HG03025 (cell line): ENCODE data around the gene KAT2A.

Experiments
- ATAC-seq: cut with Tn5 transposase; IDR thresholded peaks from one replicate; pipeline ENCODE4 v1.9.1; 2021; ENCODE audit warnings: mild to moderate bottlenecking, moderate library complexity; ENCODE audit not compliant: unreplicated experiment, low FRiP score

KAT2A gene

GRCh38 chr17:42116705-42117396, 4.3 kb downstream of the KAT2A start:
- ATAC-seq = no peak

- no peak for ATAC-seq
Observed at GRCh38 chr17:42114118-42114517, 7.0 kb downstream of the KAT2A start.

DNA sequence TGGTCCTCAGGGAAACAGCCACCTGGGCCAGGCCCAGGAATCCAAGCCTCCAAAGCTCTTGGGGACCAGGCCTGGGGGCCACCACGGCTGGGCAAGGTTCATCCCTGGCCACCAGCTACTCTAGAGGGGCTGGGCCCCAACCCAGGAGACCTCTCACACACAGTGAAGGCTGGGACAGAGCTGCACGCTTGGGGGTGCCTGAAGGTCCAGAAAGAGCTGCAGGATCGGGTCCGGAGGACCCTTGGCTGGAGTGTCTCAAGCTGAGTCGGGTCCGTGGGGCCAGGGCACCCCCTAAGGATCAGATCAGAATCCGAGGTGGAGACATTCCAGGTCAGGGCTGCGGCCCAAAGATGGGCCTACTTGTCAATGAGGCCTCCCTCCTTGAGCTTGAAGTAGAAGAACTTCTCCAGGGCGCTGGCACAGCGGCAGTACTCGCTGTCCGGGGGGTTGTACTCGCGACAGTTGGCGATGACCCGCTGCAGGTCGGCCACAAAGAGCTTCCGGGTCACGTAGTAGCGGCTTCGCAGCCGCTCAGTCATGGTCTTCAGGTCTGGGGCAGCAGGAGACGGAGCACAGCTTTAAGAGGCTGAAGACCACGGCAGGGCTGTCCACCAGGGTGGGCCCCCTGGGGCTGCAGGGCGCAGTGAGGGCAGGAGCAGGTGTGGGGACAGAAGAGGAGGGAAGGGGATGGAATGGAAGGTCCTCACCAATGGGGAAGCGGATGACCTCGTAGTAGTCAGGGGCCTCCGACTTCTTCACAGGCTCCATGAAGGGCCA, 7.7 kb downstream of the KAT2A start:
- no peak for ATAC-seq

DNA sequence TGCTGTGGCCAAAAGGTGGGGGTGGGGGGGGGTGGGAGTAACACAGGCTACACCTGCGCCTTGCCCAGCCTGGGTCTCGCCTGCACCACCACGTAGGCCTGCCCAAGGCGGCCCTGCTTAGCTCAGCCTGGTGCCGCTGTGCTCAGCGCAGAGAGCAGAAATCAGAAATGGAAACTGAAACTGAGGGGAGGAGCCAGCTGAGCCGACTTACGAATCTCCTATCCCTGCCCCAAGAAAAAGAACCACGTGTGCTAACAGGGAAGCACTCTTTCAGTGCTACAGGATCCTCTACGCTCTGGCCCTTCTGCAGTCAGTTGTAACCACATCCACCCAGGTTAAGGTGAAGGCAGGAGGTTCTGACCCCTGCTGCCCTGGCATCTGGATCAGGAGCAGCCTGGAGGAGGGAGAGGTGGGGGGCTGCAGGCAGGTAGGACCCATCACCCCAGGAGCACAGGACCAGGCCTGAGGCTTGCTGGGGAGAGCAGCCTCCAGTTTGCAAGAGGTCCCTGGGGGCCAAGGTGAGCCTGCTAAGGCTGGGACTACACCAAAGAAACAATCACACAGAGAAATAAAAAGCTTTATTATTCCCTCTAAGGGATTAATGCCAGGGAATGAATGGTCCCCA, 8.5 kb downstream of the KAT2A start, which contains the start of gene DHX58:
Gene DHX58 (minus strand): TSS at position 163 of the 625 bp plus-strand sequence. CDS start 822 bp downstream, outside the sequence.
- ATAC-seq = peak; percentile 44

DNA sequence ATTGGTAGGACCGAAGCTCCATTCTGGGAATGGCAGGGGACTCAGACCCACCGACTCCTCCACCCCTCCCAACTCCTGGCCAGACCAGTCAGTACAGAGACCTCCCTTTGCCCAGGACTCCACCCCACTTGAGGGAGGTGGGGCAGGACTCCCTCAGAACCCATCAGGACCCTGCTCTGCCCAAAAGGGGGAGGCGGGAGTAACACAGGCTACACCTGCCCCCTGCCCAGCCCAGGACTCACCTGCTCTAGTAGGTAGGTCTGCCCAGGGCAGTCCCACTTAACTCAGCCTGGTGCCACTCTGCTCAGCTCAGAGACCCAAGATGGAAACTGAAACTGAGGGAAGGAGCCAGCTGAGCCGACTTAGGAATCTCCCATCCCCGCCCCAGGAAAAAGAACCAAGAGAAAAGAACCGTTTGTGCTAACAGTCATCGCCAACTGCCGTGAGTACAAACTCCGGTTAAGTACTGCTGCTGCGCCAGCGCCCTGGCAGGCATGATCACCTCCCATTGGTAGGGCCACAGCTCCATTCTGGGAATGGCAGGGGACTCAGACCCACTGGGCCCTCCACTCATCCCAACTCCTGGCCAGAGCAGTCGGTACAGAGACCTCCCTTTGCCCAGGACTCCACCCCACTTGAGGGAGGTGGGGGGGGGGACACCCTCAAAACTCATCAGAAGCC, 9.2 kb downstream of the KAT2A start:
- no peak for ATAC-seq

DNA sequence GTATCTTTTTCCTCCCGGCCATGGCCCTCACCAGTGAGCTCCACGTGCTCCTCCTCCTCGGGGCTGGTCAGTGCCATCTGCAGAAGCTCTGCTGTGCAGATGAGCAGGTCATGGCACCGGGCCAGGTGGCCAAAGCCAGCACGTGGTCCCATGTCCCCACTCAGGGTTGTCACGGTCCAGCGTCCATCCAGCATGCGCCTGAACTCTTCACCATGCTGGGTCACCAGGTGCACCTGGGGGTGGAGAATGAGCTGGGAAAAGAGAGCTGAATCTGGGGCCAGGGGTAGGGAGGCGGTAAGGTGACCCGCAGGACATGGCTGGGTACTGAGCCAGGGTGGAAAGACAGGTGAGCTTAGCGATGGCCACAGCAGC, 9.9 kb downstream of the KAT2A start:
- ATAC-seq = no peak

DNA sequence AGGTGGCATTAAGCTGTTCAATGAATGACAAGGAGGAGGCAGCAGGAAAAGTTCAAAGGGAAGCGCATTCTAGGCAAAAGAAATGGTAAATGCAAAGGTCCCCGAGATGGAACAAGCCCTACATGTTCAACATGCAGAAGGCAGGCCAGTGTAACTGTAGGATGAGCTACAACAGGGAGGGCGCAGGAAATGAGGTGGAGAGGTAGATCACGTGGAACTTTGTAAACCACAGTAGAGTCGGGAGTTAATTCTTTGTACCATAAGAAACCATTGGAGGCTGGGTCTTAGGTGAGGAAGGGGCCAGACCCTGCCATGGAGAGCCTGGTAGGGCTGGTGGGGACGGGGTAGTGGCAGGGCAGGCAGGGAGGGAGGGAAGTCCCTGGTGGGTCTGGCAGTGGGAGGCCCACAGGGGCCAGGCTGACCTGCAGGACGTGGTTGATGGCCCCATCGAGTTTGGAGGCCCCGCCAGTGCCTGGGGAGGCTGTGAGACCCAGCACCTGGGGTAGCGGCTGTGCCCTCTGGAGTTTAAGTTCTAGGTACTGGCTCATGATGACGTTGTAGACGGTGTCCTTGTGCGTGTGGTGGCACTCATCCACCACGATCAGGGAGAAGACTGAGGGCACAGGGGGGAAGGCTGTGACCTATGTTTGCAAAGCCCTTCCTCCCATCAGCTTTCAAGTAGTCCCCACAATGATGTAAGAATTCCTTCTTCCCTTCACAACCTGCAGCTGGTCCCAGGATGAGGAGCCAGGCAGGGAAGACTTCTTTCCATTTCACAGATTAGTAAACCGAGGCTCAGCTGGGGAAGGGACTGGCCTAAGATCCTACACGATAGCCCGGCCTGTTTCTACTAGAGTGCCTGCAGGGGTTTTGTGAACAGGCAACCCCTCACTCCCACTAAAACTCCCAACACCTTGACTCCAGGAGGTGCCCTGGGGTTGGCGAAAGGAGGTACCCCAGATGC, 10.6 kb downstream of the KAT2A start:
- no peak for ATAC-seq

GRCh38 chr17:42109086-42109485, 12.1 kb downstream of the KAT2A start:
- ATAC-seq = no peak

- ATAC-seq = no peak
Observed at GRCh38 chr17:42107597-42108576, 13.3 kb downstream of the KAT2A start.

DNA sequence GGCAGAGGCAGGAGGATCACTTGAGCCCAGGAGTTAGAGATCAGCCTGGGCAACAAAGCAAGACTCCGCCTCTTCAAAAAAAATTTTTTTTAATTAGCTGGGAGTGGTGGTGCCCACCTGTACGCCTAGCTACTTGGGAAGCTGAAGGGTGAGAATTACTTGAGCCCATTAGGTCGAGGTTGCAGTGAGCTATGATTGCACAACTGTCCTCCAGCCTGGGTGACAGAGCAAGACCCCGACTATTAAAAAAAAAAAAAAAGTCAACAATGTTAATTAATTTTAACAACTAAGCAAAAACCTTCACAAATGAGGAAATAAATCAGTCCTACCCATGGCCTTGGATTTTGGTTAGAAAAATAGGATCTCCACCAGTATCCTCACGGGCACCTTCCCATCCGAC, 14.0 kb downstream of the KAT2A start:
- ATAC-seq = no peak

GRCh38 chr17:42106009-42106408, 15.2 kb downstream of the KAT2A start:
- no peak for ATAC-seq

- ATAC-seq = no peak
Observed at GRCh38 chr17:42104264-42104663, 16.9 kb downstream of the KAT2A start.

GRCh38 chr17:42103221-42103954, 17.8 kb downstream of the KAT2A start:
- ATAC-seq = no peak

DNA sequence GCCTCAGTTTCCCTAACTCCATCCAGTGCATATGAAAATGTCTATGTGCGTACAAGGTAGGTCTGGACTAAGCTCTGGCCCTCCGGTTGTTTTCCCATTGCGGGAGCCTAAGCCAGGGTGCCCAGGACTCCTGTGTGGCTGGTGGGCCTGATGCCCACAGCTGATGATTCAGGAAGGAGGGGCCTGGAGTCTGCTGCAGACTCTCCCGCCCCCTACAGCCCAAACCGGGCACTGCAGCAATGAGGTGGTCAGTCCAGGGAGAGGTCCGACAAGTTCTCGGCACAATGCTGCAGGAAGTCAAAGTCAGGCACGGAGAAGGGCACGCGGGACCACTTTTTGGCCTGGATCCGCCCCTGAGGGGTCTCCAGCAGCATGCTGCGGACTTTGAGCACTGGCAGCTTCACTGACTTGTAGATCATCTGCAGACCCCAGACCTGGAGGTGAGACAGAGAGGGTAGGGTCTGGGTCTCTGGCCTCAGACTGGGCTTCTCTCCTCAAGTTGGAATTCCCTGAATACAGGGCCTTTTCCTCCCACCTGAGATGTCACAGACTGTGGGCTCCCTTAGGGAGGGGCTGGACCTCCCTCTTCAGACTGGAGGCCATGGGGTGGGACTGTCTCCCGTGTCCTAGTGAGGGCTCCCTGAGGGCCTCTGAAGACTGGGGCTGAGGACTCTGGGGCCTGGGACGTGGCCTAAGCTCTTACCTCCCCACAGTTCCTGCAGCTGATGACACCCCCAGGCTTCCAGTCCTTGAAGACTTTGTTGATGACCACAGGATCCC, 19.5 kb downstream of the KAT2A start:
- ATAC-seq = no peak

DNA sequence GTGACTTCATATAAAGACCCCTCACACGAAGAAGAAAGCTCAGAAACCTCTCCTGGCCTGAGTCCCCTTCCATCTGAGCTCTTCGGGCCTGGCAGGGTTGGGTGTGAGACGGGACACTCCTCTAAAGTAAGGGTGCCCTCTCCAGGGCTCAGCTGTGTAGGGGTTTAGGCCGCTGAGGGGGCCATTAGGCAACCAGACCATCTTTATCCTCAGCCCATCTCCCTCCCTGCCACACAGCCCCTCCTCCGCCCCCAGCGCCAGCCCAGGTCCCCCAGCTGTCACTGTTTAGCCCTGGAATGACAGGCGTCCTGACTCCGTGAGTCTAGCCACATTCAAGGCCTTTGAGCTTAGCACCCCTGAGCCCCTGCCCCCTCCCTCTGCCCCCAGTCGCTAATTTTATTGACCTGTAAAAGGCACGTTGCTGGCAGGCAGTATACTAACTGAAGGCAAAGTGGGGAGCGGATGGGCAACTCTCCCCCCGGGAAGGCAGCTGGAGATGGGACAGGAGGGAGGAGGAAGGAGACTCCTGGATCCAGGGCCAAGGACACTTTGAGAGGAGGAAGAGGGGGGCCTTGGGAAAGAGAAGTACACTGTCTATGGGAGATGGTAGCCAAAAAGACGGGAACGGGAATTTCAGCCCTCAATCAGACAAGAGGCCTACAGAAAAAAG, 22.3 kb downstream of the KAT2A start:
- no peak for ATAC-seq

DNA sequence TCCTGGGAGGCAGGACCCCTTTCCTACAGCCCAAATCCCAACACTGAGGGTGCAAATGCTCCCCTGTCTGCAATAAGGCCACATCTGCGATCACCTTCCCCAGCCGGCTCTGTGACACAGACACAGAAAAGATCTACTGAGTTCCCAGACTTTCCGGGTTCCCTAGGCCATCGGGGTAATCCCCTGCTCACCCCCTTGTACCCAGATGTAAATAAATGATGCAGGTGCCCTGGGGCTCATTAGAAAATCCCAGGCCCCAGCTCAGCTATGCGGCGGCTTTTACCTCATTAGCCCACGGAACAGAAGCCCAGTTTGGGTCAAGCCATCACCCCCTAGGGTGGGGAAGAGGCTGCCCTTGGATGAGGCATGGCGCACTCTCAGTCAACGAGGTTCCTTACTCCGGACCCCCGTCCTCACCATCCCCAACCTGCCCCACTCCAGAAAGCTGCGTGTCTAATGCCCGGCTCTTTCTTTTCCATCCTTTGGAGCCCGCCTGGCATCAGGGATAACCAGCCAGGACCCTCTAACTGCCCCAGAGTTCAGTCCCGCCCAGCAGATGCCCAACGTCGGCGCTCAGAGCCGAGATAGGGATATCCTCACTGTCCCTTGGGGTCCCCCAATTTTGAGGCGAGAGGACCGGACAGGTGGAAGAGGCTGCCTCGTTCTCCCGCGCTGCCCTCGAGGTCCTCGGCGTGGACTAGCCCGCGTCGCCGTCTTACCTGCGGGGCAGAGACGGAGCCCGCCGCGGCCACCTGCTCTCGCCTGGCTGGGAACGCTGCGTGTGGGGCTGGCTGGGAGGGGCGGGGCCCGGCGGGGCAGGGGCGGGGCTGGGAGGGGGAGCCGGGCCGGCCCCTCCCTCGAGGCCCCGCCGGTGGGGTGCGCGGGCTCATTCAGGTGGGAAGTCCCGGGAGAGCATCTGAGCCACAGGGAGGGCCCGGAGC, 23.2 kb downstream of the KAT2A start, which contains the start of gene ZNF385C:
Gene ZNF385C (minus strand): TSS at position 783 of the 941 bp plus-strand sequence. CDS start 35,417 bp downstream, outside the sequence.
- ATAC-seq = no peak
